SH-SY5Y (cell line): ENCODE data around the gene RAD23B.

Source experiments
- GATA2 ChIP-seq: IDR thresholded peaks from 2 replicates; pipeline ENCODE4 v1.6.1; 2011; ENCODE audit warnings: mild to moderate bottlenecking, low read depth, low read length
- GATA3 ChIP-seq: IDR thresholded peaks from 2 replicates; pipeline ENCODE4 v1.6.1; 2011; ENCODE audit warnings: low read depth, mild to moderate bottlenecking, low read length, moderate library complexity

RAD23B gene

DNA sequence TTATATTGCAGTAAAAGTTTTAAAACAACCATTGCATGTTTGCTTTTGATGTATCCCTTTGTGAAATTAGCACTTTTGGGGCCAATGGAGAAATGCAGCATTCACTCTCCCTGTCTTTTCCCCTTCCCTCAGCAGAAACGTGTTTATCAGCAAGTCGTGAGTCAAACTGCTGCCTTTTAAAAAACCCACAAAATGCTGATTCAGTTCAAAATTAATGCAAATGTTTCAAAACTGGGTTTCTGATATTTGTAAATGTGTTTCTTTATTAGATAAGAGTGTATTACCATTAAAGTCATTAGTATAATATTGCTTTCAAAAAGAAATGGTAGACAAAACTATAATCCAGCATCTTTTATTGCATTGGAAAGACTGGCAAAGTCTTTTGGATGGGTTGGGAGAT, 47.3 kb downstream of the RAD23B start:
- no peak for TF ChIP-seq GATA3
- TF ChIP-seq GATA2: no peak

DNA sequence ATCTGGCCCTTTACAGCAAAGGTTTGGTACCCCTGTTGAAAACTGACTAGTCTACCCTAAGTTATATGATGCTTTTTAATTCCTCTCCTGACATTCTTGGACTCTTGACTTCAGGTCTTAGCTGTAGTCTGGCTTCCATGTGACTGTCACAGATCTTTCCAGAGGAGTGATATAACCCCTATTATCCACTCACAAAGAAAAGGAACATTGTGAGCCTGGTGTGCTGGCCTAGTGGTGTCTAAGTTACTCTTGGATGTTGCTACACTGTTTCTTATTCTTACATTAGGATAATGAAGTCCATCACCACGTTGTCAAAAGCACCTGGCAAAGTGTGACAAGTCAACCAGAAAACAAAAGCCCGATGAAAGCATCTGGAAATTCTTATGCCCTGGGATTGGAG, 49.8 kb downstream of the RAD23B start:
- TF ChIP-seq GATA3 (no peak), GATA2 (no peak)

DNA sequence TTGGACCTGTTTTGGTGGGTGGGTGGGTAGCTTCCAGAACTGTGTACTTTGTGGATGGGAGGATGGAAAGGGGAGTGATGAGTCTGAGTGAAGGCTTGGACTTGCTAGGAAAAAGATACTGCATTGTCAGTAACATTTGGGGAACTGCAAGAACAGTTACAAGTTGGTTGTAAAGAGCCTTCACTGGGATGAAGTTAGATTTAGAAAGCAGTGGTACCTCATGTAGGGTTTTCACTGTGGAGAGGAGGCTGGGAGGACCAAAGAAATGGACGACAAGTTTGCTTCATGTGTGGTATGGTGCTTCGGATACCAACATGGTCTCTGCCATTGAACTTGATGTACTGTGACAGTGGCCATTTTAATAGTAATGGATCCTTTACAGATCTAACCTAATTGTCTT, 50.3 kb downstream of the RAD23B start:
- TF ChIP-seq GATA3 (no peak), GATA2 (no peak)

DNA sequence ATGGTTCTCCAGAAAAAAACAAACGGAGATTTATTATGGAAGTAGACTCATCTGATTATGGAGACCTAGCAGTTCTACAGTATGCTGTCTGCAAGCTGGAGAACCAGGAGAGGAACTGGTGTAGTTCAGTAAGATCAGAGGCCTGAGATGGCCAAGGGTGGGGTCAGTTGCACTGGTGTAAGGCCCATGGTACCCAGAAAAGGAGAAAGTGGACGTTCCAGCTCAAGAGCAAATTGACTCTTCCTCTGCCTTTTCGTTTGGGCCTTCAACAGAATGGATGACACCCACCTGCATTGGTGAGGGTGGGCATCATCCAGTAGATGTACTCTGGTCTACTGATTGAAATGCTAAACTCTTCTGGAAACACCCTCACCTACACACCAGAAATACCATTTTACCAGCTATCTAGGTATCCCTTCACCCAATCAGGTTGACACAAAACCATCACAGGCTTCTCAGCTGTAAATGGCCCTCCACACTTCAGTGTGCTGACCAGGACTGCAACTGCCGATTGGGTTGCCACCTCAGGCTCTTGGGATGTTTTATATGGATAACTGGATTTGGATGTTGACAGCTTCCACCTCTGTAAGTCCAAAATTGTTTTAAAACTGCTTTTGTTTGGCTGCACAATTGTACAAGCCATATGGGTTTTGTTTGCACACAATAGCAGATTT, 51.2 kb downstream of the RAD23B start:
- no peak for TF ChIP-seq GATA2
- no peak for TF ChIP-seq GATA3

DNA sequence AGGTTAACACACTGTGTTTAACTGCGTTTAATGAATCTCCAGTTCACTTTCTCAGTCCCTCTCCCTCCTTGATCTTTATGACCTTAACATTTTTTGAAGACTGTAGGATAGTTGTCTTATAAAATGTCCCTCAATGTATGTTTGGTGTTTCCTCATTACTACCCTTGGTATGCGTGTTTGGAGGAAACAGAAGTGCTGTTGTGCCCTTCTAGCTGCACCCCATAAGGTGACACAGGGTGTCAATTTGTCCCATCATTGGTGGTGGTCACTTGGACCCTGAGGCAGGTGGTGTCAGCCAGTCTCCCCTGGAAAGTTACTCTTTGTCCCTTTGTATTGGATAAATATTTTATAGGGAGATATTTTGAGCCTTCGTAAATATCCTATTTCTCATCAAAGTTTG, 52.3 kb downstream of the RAD23B start:
- TF ChIP-seq GATA3: no peak
- no peak for TF ChIP-seq GATA2

DNA sequence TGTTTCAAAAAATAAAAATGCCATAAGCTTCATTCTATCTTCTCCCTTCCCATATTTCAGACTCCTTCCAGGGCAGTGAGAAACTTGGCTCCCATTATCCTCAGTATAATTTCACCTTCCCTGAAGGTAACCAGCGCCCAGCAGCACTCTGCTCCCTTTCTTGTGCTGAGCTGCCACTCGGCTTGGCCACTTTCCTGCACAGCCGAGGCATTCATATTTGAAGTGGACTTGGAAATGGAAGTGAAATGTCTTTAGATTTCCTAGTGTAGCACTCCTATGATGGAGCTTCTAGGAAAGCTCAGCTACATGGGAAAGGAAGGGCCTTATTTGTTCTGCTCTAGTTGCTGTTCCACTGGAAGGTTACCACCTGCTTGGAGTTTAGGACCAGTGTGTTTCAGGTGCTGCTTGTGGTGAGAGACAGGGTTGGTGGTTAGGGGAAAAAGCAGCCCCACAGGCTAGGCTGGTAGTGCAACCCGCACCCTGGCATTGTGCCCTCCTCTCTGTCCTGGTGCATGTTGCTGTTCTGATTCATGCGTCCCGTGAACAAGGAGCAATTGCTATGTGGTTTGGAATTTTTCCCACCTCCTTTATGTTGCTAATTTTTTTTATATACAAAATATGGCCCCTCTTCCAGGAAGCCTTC, 53.8 kb downstream of the RAD23B start:
- TF ChIP-seq GATA3: no peak
- no peak for TF ChIP-seq GATA2

DNA sequence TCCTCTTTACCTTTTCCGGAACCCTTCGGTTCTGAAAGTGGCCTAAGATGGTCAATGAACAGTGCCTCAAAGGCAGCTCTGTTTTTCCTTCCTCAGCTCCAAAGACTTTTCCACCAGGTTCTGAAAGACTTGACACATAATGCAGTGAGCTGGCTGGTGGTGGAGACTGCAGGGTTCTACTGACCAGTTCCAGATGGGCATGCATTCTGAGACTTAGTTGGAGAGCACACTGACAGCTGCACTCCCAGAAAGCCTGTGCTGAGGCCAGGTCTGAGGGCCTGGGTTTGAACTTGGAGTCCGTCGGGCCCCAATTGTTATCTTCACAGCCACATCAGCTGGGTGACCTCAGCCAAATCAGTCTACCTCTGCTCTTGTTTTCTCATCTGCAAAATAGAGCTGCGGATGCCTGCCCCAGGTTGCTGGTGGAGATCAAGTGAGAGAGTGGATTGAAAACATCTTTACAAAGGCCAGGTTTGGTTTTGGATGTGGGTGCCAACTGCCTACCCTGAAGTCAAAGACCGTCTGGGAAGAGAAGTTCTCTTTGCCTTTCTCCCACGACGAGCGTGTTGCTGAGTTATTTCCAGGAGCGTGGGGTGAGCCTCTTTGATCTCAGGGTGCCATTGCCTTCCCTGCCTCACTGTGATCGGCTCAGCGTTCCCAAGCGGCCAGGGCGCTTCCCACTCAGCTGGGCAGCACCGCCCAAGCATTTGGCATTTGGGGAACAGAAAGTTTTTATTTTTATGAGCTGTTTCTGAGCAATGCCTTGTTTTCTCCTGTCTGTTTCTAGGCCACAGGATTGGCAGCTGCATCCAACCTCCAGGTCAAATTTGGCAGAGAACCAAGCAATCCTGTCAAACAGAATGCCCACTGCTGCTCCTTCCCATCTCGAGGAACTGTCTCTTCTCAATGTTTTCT, 54.9 kb downstream of the RAD23B start:
- TF ChIP-seq GATA3: no peak
- TF ChIP-seq GATA2: no peak

DNA sequence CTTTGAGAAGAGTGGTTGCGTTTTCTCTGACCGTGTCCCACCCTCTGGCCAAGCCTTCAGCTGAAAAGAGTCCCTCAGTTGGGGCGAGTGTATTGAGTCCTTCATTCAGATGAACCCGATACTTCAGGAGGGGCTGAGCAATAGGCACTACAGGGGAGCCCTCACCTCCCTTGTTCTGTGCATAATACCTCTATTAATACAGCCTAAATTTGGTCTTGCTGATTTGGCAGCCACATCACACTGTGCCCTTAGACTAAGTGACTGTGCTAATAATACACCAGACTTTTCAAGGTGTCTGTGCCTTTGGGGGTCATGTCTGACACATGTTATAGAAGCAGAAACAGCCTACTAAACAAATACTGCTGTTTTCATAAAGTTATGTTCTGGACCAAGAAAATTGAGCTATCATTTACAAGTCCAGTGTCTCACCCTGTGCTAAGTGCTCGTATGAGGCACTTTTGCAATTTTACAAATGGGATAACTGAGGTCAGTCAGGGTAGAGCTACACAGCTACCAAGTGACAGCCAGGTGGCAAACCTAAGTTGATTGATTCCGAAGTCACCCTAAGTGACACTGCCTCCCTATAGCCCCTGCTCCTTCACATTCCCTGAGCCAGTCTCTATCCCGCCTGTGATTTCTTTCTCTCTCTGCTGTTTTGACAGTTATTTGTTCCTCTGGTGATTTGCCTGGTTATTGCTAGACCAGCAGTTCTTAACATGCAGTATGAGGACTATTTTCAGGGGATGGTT, 56.0 kb downstream of the RAD23B start:
- TF ChIP-seq GATA3 (no peak), GATA2 (no peak)

DNA sequence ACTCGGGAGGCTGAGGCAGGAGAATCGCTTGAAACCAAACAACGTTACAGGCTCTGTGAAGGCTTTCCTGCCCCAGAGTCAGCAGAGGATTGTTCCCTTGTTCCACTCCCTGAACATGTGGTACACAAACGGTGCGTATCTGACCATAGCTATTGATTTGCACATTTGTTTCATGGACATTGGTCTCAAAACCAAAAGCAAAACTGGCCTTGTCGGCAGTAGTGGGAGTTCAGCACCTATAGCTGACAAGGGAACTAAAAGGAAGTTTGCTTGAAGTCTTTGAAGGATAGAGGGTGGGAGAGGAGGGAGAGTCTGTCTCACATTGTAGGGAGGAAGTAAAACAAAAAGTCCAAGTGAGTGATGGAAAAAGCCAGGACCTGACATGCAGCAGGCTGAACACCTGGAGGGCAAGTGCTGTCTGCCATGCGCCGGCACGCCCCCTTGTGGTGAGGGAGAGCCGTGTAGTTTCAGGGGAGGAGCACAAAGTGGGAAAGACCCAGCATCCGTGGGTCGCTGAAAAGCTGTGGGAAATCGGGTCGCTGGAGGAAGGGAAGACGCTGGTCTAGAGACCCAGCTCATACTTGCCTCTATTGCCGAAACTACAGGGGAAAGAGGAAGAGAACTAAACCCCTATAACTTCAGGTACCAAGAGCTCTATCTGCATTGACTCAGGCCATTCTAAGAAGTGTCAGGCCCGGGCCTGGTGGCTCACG, 58.0 kb downstream of the RAD23B start:
- TF ChIP-seq GATA3: no peak
- TF ChIP-seq GATA2: no peak

DNA sequence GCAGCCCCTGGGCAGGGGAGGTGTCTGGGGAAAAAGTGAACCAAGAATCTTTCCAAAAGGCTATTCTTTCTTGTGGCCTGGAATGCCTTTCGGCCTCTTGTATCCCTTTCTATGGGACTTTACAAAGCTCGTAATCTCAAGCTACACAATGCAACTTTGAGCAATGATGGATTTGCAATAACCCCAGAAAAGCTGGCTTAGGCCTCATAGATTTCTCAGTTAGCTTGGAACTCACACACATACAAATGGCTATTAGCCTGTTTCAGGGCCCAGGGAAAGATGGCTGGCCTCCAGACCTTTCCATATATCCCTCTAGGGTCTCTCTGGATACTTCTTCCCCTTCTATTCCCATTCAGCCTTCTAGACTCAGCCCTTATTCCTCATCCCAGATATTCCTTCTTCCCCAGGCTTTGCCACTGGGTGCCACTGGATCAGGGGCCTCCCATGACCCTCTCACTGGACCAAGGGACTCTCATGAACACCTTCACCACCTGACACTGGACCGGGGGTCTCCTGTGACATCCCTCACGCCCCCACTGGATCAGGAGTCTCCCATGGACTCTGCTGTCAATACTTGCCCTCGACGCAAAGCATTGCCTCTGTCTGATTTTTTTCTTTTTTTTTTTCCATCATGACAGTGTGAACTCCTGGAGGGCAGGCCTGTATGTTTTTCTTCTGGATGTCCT, 59.5 kb downstream of the RAD23B start:
- TF ChIP-seq GATA2 (no peak), GATA3 (no peak)

DNA sequence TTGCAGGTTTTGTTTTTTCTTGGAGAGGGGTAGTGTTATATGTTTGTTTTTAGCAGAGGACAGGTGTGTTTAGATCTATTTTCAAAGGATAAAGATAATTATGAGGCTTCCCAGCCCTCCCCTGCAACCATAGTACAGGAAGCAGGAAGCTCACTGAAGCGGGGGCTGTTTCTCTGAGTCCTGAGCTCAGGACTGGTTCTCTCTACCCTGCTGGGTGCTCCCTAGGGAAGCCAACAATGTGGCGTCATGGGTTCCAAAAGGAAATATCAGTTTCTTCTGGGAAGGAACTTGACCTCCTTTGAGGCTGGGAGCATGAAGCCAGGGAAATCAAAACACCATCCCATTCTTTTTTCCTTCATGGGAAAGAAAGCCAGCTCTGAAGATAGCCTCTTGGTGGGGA, 62.2 kb downstream of the RAD23B start:
- TF ChIP-seq GATA3 (no peak), GATA2 (no peak)

DNA sequence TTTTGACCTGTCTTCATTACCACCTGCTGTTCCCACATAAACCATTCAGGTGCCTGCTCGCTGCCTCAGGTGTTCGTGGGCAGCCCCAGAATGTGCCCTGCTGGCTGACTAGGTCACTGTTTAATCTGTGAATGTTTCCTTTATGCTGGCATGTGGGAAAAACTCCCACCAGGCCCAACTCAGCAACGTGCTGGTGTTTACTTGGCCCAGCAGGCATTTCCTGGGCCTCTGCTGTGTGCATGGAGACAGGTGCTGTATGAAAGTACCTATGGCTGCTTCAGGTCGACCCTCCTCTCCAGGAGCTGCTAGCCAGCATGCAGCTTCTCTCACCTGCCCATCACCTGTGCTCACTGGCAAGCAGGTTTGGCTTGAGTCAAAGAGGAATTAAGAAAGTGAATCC, 65.8 kb downstream of the RAD23B start:
- TF ChIP-seq GATA2: no peak
- no peak for TF ChIP-seq GATA3

DNA sequence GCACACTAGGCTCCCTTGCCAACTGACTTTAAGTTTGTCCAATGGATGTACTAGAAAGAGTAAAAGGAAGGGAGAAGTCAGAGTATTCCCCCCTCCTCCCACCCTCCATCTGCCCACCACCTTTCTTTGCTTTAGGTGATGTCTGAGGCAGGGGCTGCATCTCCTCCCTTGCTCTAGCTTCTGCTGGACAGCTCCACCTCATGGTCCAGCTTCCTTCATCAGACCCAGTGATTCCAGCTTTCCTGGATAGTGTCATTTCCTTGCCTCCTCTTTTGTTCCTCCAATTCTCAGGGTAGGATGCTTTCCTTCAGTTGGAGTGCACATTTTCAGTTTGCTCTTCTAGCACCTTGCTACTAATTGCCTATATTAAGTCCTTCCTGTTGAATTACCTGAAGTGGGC, 67.4 kb downstream of the RAD23B start:
- TF ChIP-seq GATA2 (no peak), GATA3 (no peak)
